RWPE2 (cell line): ENCODE measurements around the gene DLK1.

Experiments
- ATAC-seq: fragments of 200-7000 bp; cut with Tn5 transposase; 3 replicates; pipeline ENCODE4 v1.9.1; 2021; ENCODE audit warnings: low read depth
- DNase-seq: peaks from one replicate; pipeline ENCODE4 v3.0.0-alpha.2; 2020; ENCODE audit warnings: low spot score
- H3K27ac ChIP-seq: fragments of 450-650 bp; 2 replicates; pipeline ENCODE4 v1.5.1; 2017; ENCODE audit warnings: mild to moderate bottlenecking; ENCODE audit not compliant: poor library complexity, severe bottlenecking
- H3K27me3 ChIP-seq: fragments of 250-450 bp; sonication (Bioruptor Pico); 2 replicates; pipeline ENCODE4 v1.5.1; 2021; ENCODE audit warnings: mild to moderate bottlenecking, moderate library complexity; ENCODE audit not compliant: insufficient read depth, poor library complexity, severe bottlenecking
- H3K36me3 ChIP-seq: fragments of 250-450 bp; sonication (Bioruptor Pico); 2 replicates; pipeline ENCODE4 v1.5.1; 2020; ENCODE audit warnings: low read depth, mild to moderate bottlenecking, moderate library complexity
- H3K4me1 ChIP-seq: fragments of 250-450 bp; sonication (Bioruptor Pico); 2 replicates; pipeline ENCODE4 v1.5.1; 2021; ENCODE audit warnings: mild to moderate bottlenecking, moderate library complexity; ENCODE audit not compliant: insufficient read depth, poor library complexity, severe bottlenecking
- H3K4me3 ChIP-seq: fragments of 250-450 bp; sonication (Bioruptor Pico); 2 replicates; pipeline ENCODE4 v1.5.1; 2021; ENCODE audit warnings: mild to moderate bottlenecking, moderate library complexity; ENCODE audit not compliant: severe bottlenecking
- H3K9me3 ChIP-seq: fragments of 250-450 bp; sonication (Bioruptor Pico); 2 replicates; pipeline ENCODE4 v1.5.1; 2021; ENCODE audit warnings: mild to moderate bottlenecking, moderate library complexity; ENCODE audit not compliant: severe bottlenecking
- TF ChIP-seq, protein P1 (sequence below): fragments of 450-650 bp; IDR thresholded peaks from one replicate; pipeline ENCODE4 v1.5.1; 2017; ENCODE audit warnings: mild to moderate bottlenecking, moderate library complexity; ENCODE audit not compliant: poor library complexity, severe bottlenecking

The DLK1 gene

DNA sequence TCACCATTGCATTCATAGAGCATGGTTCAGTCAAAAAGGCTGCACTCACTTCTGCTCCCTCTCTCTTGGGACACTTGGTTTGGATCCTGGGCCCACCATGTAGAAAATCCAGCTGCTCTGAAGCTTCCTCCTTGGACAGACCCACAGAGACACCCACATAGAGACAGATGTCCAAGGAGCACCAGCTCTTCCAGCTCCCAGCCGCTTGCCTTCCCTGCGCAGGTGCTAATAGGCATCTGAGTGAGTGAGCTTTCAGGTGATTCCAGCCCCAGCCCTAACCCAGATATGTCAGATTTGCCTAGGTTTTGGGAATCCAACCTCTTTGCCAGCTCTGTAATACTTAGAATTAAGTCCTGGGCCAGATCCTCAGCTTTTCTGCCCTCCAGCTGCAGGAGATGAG is 38.6 kb downstream of the DLK1 start:
- H3K27ac ChIP-seq = no peak overlapping the region
- TF ChIP-seq, protein P1, sequence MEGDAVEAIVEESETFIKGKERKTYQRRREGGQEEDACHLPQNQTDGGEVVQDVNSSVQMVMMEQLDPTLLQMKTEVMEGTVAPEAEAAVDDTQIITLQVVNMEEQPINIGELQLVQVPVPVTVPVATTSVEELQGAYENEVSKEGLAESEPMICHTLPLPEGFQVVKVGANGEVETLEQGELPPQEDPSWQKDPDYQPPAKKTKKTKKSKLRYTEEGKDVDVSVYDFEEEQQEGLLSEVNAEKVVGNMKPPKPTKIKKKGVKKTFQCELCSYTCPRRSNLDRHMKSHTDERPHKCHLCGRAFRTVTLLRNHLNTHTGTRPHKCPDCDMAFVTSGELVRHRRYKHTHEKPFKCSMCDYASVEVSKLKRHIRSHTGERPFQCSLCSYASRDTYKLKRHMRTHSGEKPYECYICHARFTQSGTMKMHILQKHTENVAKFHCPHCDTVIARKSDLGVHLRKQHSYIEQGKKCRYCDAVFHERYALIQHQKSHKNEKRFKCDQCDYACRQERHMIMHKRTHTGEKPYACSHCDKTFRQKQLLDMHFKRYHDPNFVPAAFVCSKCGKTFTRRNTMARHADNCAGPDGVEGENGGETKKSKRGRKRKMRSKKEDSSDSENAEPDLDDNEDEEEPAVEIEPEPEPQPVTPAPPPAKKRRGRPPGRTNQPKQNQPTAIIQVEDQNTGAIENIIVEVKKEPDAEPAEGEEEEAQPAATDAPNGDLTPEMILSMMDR = no peak
- ATAC-seq (no peak), DNase-seq (no peak)
- peaks cover 19% of the 10 kb centered on the region for H3K4me1 ChIP-seq
- no peak overlapping the region for H3K4me3 ChIP-seq
- H3K36me3 ChIP-seq = no peaks in the 10 kb centered on the region
- no peaks in the 10 kb centered on the region for H3K27me3 ChIP-seq
- H3K9me3 ChIP-seq = no peaks in the 10 kb centered on the region

DNA sequence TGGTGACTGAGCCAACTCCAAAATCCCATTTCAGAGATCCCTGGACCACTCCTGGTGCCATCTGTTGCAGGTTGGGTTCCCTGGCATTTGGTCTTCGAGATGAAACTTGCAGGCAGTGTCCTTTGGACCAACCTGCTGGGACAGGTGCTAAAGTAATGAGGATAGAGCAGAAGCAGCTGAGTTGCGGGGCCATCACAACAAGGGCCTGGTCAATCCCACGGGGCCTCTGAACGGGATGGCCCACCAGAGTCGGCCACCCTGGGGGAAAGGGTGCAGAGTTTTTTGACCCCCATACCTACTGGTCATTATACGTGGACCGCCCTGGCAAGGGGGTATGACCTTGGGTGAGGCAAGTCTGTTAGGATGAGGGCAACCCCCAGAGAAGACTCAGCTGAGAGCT is 39.3 kb downstream of the DLK1 start:
- Histone ChIP-seq H3K4me1 (peaks cover 18% of the 10 kb centered on the region), H3K36me3 (no peaks in the 10 kb centered on the region), H3K4me3 (no peak overlapping the region), H3K9me3 (no peaks in the 10 kb centered on the region), H3K27ac (no peak overlapping the region), H3K27me3 (no peaks in the 10 kb centered on the region)
- TF ChIP-seq, protein P1 = no peak
- ATAC-seq (no peak), DNase-seq (no peak)

DNA sequence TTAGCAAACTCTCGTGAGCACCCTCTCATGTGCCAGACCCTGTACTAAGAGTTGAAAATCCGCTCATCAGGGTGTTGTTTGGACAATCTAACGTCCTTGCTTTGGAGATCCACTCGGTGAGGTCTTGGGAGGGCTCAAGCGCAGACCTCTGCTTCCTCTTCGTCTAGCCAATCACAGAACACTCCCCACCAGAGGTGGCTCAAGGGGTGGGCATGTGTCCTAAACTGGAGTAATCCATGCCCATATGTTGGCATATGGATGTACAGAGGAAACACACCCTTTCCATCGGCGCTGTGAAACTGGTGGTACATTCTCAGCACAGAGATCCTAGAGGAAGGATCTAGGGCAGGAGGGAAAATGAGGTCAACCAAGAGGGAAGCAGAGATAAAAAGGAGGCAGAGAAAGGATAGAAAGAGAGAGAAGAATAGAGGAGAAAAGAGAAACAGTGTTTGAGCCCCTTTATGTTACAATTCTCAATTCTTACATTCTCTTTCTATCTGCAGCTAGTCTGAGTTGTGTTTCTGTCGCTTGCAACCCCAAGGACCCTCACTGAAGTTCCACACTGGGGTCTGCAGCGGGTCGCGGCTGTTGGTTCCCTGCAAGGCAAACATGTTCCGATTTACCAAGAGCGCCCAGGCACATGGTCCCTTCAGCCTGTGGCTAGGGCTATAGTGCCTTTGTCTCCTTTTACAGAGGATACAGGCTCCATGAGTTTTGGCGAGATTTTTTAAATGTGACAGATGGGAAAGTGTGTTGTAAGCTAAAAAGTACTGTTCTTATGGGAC is 40.5 kb downstream of the DLK1 start:
- no peak for DNase-seq
- TF ChIP-seq, protein P1 = no peak
- peaks cover 6% of the 10 kb centered on the region for H3K4me1 ChIP-seq
- H3K4me3 ChIP-seq = no peak overlapping the region
- no peaks in the 10 kb centered on the region for H3K9me3 ChIP-seq
- no peaks in the 10 kb centered on the region for H3K36me3 ChIP-seq
- ATAC-seq = no peak
- no peak overlapping the region for H3K27ac ChIP-seq
- H3K27me3 ChIP-seq = no peaks in the 10 kb centered on the region

DNA sequence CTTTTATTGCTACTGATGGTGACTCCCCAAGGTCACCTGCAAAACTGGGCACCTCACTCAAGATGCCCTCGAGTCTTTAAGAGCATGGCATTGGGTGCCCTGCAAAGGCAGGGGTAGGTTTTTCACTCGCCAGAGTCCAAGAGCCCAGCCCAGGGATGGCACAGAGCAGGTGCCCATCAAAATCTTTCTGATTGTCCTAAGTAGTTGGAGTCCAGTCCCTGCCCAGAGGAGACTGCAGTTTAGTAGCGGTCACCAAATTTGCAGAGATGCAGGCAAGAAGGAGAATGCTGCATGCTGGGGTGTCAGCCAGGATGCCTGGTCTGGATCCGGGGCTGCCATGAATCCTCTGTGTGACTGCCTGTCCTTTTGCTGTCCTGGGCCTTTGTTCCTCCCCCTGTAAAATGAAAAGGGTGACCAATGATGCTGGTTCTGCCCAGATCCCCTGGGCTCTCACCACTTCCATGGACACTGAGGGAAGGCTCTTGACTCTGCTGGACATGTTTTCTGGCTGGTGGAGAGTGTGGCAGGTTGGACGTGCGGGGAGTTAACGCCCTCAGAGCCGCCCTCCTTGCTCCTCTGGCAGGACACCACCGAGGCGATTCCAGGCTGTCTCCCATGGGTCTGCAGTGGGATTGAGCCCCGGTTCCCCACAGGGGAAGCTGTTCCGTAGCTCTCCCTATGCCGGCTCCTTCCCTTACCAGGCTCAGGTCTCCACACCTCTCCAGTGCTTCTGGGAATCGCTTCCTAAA is 41.3 kb downstream of the DLK1 start:
- H3K9me3 ChIP-seq = no peaks in the 10 kb centered on the region
- H3K27ac ChIP-seq = no peak overlapping the region
- no peaks in the 10 kb centered on the region for H3K36me3 ChIP-seq
- no peak for DNase-seq
- ATAC-seq = no peak
- TF ChIP-seq, protein P1 = no peak
- no peaks in the 10 kb centered on the region for H3K4me1 ChIP-seq
- H3K4me3 ChIP-seq = no peak overlapping the region
- no peaks in the 10 kb centered on the region for H3K27me3 ChIP-seq
